ENCODE data around the gene STS.

The STS gene

GRCh38 chrX:7156879-7157278 is 9.4 kb downstream of the STS start:
- Histone ChIP-seq H3K4me2 (ENCODE audit: low read length) (no peak overlapping the region), H3K27ac (ENCODE audit: low read length) (no peak overlapping the region)

DNA sequence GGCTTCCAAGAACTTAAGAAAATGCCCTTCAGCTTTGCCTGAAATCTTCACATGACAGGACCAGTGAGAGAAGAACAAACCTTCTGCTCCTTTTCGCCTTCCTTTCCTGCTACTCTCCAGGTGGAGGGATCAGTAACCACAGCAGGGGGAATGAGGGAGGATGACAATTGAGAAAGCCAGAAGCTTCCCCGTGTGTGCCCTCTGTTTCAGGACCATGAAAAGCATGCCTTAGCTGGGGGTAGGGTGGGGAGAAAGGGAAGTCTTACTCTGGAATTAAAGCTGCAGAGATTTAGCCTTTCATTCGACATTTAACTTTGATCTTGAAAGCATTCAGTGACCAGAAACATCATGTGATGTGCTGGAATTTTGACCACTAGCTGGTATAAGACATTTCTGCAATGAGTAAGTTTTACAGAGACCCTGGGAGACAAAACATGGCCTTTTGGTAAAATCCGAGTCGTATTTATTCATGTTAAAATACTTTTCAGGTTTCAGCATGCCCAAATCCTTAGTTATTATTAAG is 11.0 kb downstream of the STS start:
- Histone ChIP-seq H3K9ac (ENCODE audit: low read length) (no peak overlapping the region), H3K4me3 (ENCODE audit: low read length) (no peak overlapping the region), H3K79me2 (ENCODE audit: low read length) (no peaks in the 10 kb centered on the region), H3K9me3 (ENCODE audit: insufficient read depth, low read length) (no peaks in the 10 kb centered on the region), H3K36me3 (replicated peaks; ENCODE audit: low read depth, low read length) (no peaks in the 10 kb centered on the region), H4K20me1 (ENCODE audit: insufficient read depth, low read length) (no peaks in the 10 kb centered on the region), H3K4me2 (ENCODE audit: low read length) (no peak overlapping the region), H3K27ac (ENCODE audit: low read length) (no peak overlapping the region), H3K4me1 (ENCODE audit: low read length) (peaks cover 6% of the 10 kb centered on the region), H2AFZ (ENCODE audit: low read depth, low read length) (no peak overlapping the region), H3K27me3 (ENCODE audit: low read depth, low read length) (no peaks in the 10 kb centered on the region)
- TF ChIP-seq CTCF (IDR thresholded peaks at IDR 0.05; ENCODE audit: low read depth, low read length) (no peak), EZH2phosphoT487 (IDR thresholded peaks at IDR 0.05; ENCODE audit: low read depth) (no peak)

More at GRCh38 chrX:7156879-7157278, 9.4 kb downstream of the STS start:
- no peaks in the 10 kb centered on the region for H4K20me1 ChIP-seq (ENCODE audit: insufficient read depth, low read length)
- peaks cover 6% of the 10 kb centered on the region for H3K4me1 ChIP-seq (ENCODE audit: low read length)
- H3K9me3 ChIP-seq (ENCODE audit: insufficient read depth, low read length), result no peaks in the 10 kb centered on the region
- no peak overlapping the region for H3K9ac ChIP-seq (ENCODE audit: low read length)
- no peak for TF ChIP-seq EZH2phosphoT487 (IDR thresholded peaks at IDR 0.05; ENCODE audit: low read depth)
- TF ChIP-seq CTCF (IDR thresholded peaks at IDR 0.05; ENCODE audit: low read depth, low read length), result no peak
- no peaks in the 10 kb centered on the region for H3K27me3 ChIP-seq (ENCODE audit: low read depth, low read length)
- H2AFZ ChIP-seq (ENCODE audit: low read depth, low read length), result no peak overlapping the region
- no peak overlapping the region for H3K4me3 ChIP-seq (ENCODE audit: low read length)
- no peaks in the 10 kb centered on the region for H3K36me3 ChIP-seq (replicated peaks; ENCODE audit: low read depth, low read length)
- no peaks in the 10 kb centered on the region for H3K79me2 ChIP-seq (ENCODE audit: low read length)

GRCh38 chrX:7159149-7159861 is 11.8 kb downstream of the STS start:
- Histone ChIP-seq H4K20me1 (ENCODE audit: insufficient read depth, low read length) (no peaks in the 10 kb centered on the region), H3K4me1 (ENCODE audit: low read length) (peaks cover 6% of the 10 kb centered on the region), H3K27ac (ENCODE audit: low read length) (no peak overlapping the region), H3K9ac (ENCODE audit: low read length) (no peak overlapping the region), H3K4me2 (ENCODE audit: low read length) (no peak overlapping the region), H2AFZ (ENCODE audit: low read depth, low read length) (no peak overlapping the region), H3K36me3 (replicated peaks; ENCODE audit: low read depth, low read length) (no peaks in the 10 kb centered on the region), H3K27me3 (ENCODE audit: low read depth, low read length) (no peaks in the 10 kb centered on the region), H3K4me3 (ENCODE audit: low read length) (no peak overlapping the region), H3K9me3 (ENCODE audit: insufficient read depth, low read length) (no peaks in the 10 kb centered on the region), H3K79me2 (ENCODE audit: low read length) (no peaks in the 10 kb centered on the region)
- TF ChIP-seq EZH2phosphoT487 (IDR thresholded peaks at IDR 0.05; ENCODE audit: low read depth) (no peak), CTCF (IDR thresholded peaks at IDR 0.05; ENCODE audit: low read depth, low read length) (no peak)

DNA sequence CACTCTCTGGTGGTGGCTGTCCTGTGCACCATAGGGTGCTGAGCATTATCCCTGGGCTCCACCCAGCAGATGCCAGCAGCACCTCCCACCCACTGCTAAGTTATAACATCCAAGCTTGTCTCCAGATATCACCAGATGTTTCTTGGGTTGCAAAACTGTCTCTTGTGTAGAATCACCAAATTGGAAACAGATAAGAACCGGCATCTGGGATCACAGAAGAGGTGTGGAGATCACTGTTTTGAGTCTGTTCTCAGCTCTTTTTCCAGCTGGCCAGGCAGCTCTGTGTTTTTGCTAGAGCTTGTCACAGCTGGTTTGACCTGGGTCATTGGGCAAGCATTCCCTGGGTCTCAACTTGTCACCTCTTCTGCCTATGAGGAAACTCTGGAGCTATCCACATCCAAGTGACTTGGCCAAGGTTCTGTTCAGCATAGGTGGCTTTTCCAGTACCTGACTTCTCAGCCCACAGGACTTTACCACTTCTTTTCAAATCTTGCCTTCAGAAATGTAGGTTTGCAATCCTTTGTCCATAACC is 15.7 kb downstream of the STS start:
- H2AFZ ChIP-seq (ENCODE audit: low read depth, low read length), result no peak overlapping the region
- H3K4me2 ChIP-seq (ENCODE audit: low read length), result no peak overlapping the region
- no peak overlapping the region for H3K4me3 ChIP-seq (ENCODE audit: low read length)
- no peaks in the 10 kb centered on the region for H3K79me2 ChIP-seq (ENCODE audit: low read length)
- TF ChIP-seq CTCF (IDR thresholded peaks at IDR 0.05; ENCODE audit: low read depth, low read length) (no peak), EZH2phosphoT487 (IDR thresholded peaks at IDR 0.05; ENCODE audit: low read depth) (no peak)
- H4K20me1 ChIP-seq (ENCODE audit: insufficient read depth, low read length), result no peaks in the 10 kb centered on the region
- H3K36me3 ChIP-seq (replicated peaks; ENCODE audit: low read depth, low read length), result no peaks in the 10 kb centered on the region
- no peaks in the 10 kb centered on the region for H3K4me1 ChIP-seq (ENCODE audit: low read length)
- H3K27me3 ChIP-seq (ENCODE audit: low read depth, low read length), result no peaks in the 10 kb centered on the region
- no peaks in the 10 kb centered on the region for H3K9me3 ChIP-seq (ENCODE audit: insufficient read depth, low read length)
- no peak overlapping the region for H3K27ac ChIP-seq (ENCODE audit: low read length)
- no peak overlapping the region for H3K9ac ChIP-seq (ENCODE audit: low read length)
